ENCODE data around the gene VAC14.

The VAC14 gene

DNA sequence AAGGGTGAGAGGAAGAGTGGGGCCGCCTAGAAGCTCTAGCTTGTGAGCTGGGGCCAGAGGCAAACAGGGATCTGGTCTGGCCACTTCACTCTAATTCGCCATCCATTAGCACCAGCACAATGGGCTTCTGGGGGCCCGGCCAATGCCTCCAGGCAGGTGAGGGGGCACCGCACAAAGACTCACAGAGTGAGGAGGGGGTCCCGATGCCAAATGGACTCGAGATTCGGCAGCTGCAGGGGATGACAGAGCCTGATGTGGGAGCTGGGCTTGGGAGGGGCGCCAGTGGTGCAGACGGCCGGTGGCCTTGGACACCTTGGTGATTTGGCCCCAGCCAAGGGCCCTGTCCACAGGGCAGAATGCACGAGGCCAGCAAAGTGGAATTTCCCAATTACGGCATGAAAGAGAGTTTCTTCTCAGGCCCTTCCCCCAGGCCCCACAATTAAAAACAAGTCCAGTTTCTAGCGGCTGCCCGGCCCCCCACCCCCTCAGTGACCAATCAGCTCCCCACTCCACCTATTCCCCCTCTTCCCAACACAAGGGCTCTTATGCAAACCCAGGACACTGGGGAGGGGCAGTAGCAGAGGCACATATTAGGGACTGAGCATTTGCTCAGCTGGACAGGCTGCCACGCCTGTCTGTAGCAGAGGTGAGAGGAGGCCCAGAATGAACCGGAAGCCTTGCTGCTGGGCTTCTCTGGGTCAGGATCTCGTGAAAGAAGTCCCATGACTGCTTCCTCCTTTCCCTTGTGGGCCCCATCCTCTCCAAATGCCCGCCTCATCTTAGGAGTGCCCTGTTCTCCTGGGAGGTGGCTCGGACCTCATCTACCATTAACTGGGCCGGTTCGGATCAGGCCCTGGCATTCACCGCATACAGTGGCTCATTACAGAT lies 75.7 kb downstream of the VAC14 start:
- peak; percentile 68 for DNase-seq (ENCODE audit: low spot score)

DNA sequence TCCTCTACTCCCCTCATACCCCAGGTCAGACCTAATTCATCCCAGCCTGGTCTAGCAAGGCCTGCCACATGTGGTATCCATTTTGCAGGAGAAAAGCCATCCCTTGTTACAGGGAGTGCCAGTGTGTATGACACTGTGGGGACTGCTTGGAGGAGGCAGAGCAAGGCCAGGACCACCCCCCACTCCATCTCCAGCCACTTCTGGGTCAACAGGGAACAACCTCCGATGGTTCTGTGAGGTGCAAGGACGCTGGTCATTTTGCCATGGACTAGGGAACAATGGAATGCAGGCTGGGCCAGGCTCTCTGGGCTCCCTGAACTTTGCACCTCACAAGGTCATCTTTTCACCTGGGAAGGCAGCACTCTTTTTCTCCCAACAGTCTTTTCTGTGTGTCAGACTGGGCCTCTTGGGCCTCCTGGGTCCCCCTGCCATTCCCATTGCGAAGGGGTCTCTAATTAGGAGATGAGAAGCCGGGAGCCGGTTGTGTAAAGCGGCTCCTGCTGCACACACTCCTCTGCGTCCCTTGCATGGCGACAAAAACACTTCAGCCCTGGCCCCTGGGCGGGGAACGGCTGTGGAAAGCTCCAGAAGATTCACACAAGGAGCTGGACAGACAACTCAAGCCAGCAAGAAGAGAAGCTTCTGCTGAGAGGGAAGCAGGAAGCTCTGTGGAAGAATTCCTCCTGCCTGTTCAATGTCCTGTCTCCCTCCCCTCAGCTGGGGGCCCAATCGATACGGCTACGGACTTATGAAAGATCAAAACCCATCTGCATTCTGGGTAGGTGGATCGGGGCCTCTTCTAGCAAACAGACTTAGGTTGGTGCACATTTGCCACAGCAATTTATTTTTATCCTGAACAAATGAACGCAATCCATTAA lies 76.6 kb downstream of the VAC14 start:
- no peak for DNase-seq (ENCODE audit: low spot score)

- no peak for DNase-seq (ENCODE audit: low spot score)
Measured at GRCh38 chr16:70723740-70724145, 77.2 kb downstream of the VAC14 start.

DNA sequence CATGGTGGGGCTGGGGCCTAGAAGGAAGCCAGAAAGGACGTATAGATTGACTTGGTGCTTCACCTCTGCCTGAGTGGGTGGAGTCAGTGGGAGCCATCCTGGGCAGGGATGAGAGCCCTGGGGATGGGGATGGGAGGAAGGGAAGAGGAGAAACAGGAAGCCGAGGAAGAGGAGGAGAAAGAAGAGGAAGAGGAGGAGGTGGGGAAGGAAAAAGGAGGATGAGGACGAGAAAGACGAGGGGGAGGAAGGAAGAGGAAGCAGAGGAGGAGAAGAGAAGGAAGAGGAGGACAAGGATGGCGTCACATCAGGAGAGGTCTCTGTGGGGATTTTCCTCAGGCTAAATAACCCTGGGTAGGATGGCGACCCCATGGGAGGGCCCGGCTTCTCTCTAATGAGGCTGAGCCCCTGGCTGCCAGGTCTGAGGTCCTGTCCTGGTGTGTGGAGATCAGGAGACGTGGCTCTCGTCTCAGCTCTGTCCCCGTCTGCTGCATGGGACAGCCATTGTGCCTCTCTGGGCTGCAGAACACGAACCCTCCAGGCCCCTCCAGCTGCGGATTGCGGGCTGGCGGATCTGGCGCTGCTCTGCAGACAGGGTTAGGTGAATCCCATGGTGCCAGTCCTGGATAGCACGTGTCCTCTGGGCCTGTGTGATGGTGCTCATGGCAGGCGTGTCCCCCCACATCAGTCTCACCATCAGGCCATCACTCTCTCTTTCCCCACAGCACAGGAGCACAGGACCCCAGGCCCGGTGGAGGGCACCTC lies 79.6 kb downstream of the VAC14 start:
- no peak for DNase-seq (ENCODE audit: low spot score)

GRCh38 chr16:70720425-70721201 lies 80.3 kb downstream of the VAC14 start:
- no peak for DNase-seq (ENCODE audit: low spot score)

DNA sequence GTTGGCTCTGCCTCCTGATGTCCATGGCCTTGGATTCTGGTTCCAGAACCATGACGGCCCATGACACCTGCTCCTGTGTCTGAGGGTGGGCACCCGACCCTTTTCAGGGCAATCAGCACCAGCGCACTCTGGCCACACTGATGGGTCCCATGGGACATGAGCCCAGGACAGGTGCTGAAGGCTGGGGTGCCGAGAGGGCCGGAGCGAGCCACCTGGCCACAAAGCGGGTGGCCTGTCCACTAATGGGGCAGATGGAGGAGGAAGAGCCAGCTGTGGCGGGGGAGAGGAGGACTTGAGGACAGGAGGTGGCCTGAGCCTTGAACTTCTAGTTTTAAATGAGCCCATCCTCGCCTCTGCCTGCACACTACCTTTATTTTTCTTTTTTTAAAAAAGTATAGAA lies 83.9 kb downstream of the VAC14 start:
- no peak for DNase-seq (ENCODE audit: low spot score)

DNA sequence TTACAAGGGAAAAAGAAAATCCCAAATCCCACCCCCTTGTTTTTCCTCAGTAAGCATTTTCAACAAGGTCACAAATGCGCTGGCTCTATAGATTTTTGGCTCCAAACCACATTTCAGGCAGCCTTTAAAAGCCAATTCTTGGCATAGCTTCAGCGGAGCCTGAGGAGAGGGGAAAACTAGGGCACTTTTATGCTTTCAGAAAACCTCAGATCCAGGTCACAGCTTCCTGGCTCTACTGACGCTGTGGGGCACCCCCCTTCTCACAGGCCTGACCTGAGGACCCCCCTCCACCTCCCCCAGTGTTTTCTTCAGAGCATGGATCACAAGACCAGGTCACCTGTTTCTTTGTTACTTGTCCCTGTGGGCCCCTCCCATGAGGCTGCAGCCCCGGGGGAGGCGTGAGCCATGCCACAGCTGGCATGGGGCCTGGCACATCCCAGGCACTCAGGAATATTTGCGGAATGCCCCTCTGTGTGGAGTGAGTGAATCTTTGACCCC lies 85.0 kb downstream of the VAC14 start:
- DNase-seq (ENCODE audit: low spot score): peak; percentile 44

GRCh38 chr16:70715055-70715858 lies 85.7 kb downstream of the VAC14 start:
- peak; percentile 40 for DNase-seq (ENCODE audit: low spot score)

DNA sequence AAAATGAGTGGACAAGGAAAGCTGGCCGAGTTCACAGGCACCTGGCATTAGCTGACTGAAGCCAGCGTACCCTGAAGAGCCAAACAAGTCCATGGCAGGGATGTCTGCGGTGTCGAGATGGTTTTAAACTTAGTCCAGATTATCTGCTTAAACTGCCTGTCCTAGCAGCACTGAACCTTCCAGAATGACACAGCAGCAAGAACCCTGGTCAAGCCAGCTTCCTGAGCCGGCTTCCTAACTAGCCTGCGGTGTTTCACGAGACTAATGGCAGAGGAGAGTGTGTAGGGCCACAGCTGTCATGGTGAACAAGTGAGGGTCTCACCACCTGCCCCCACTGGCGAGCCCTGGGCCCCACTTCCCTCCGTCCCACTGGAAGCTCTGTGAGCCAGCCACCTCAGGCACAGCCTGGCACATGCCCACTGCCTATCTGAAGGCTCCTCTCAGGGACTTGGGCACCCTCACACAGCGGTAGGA lies 86.3 kb downstream of the VAC14 start:
- DNase-seq (ENCODE audit: low spot score): no peak

- DNase-seq (ENCODE audit: low spot score): no peak
Measured at GRCh38 chr16:70713824-70714223, 87.1 kb downstream of the VAC14 start.

DNA sequence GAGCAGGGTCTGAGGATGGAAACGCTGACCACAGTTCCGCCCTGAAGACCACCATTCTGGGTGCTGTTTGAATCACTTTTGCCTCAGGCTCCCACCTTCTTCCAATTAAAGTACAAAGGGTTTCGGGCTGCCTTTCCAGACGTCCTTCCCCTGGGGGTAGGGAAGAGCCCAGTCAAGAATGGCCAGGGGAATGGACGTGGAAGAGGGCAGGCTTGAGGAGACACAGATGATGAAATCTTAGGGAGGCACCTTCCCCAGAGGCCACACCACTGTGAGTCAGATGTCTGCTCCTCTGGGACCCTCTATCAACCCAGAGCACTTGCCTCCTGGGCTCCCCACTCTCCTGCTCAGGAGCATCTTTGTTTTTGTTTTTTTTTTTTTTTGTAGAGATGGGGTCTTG lies 87.6 kb downstream of the VAC14 start:
- DNase-seq (ENCODE audit: low spot score): no peak

GRCh38 chr16:70712942-70713341 lies 88.0 kb downstream of the VAC14 start:
- no peak for DNase-seq (ENCODE audit: low spot score)

GRCh38 chr16:70712359-70712758 lies 88.6 kb downstream of the VAC14 start:
- DNase-seq (ENCODE audit: low spot score): no peak

GRCh38 chr16:70711211-70712031 lies 89.5 kb downstream of the VAC14 start:
- DNase-seq (ENCODE audit: low spot score): no peak

DNA sequence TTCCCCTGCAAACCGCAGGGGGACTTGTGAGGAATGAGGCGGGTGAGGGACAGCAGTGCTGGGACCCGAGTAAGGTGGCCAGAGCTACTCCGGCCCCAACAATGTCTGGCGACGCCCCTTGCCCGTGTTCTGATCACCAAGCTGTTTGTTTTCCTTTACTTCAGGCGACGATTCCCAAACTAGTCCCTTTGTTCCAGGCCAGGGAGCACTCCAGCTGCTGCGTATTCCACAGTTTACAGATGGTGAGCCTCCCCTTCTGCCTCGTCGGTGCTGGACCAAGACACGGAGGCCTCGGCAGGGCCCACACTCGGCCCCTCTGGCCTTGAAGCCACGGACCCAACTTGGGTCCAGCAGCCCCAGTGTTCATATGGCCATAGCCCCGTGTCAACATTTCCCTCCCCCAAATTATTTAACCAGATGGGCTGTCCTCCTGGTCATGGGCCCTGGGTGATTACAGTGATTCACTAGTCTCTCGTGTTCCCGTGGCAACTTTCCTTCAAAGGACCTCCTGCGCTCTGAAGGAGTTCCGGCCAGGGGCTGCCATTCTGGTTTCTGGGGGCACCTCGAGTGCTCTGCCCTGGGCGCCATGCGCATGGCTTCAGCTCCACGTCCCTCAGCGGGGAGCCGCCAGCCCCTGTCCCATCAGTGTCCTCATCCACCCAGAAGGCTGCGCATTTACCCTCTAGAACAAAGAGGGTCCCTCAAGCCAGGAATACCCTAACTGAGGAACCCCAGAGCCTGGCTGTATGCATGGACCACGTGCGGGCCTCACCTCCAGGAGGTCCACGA lies 90.3 kb downstream of the VAC14 start:
- DNase-seq (ENCODE audit: low spot score): no peak

- no peak for DNase-seq (ENCODE audit: low spot score)
Measured at GRCh38 chr16:70709942-70710341, 91.0 kb downstream of the VAC14 start.

- no peak for DNase-seq (ENCODE audit: low spot score)
Measured at GRCh38 chr16:70709457-70709856, 91.5 kb downstream of the VAC14 start.

All from globus pallidus (tissue), 1 donor.